Measurements from ENCODE around the gene SLC30A2.

The SLC30A2 gene

DNA sequence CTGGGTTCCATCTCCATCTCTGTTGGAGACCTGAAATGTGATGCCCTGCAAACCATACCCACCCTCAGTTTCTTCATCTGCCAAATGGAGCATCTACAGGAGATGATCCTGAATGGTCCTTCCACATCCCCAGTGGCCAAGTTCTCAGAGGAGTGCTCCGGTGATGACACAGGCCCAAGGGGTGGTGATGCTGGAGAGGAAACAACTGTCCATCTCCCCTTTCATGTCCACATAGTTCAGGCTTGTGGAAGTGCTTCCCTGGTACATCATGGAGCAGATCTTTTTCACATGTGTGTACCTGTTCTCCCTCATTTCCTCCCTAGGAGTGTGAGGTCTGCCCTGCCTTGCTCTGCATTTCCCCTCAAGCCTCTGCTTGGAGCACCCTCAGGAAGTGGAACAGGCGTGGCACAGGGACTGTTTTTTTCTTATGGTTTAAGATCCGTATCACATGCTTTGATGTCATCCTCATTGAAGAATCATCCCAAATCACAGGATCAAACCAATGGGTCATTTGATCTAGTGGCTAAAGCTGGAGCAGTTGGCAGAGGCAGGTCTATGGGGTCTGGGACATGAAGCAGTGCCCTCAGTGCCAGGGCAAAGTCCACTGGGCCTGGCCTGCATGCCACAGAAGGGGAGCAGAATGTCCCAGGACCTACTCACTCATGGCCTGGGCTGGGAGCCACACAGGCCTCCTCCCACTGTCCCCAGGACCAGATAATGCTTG is 29.7 kb upstream of the SLC30A2 start:
- no peaks in the 10 kb centered on the region for H3K9me3 ChIP-seq
- peaks cover 0 to 50% of the 10 kb centered on the region in 2 donors for H3K27me3 ChIP-seq
- H3K4me1 ChIP-seq, result no peaks in the 10 kb centered on the region
- no peak for DNase-seq
- H3K27ac ChIP-seq, result no peak overlapping the region
- intact Hi-C loops (cut with DNase I; ENCODE audit: low total_unique reads), result no loop called here
- no peak overlapping the region for H3K4me3 ChIP-seq
- TF ChIP-seq, protein P1, sequence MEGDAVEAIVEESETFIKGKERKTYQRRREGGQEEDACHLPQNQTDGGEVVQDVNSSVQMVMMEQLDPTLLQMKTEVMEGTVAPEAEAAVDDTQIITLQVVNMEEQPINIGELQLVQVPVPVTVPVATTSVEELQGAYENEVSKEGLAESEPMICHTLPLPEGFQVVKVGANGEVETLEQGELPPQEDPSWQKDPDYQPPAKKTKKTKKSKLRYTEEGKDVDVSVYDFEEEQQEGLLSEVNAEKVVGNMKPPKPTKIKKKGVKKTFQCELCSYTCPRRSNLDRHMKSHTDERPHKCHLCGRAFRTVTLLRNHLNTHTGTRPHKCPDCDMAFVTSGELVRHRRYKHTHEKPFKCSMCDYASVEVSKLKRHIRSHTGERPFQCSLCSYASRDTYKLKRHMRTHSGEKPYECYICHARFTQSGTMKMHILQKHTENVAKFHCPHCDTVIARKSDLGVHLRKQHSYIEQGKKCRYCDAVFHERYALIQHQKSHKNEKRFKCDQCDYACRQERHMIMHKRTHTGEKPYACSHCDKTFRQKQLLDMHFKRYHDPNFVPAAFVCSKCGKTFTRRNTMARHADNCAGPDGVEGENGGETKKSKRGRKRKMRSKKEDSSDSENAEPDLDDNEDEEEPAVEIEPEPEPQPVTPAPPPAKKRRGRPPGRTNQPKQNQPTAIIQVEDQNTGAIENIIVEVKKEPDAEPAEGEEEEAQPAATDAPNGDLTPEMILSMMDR (IDR thresholded peaks at IDR 0.05), result no peak
- H3K36me3 ChIP-seq, result no peaks in the 10 kb centered on the region

DNA sequence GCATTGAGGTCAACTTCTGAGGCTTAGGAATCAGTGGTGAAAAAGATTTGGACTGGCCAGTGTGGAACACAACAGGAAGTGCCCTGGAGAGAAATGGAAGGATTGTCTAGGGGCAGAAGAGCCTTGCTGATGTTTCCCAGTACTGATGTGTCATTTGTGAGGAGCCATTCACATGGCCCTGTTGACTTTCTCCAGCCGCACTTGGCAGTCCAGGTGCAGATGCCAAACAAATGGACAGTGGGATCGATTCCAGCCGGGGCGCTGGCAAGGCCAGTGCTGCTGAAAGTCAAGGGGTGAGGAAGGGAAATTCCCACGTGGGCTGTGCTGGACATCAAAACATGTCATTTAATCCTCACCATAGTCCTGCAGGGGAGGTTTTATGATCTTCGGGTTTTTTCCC is 26.4 kb upstream of the SLC30A2 start:
- Histone ChIP-seq H3K4me3 (no peak overlapping the region), H3K36me3 (no peaks in the 10 kb centered on the region), H3K4me1 (no peaks in the 10 kb centered on the region), H3K9me3 (no peaks in the 10 kb centered on the region), H3K27me3 (peaks cover 0 to 55% of the 10 kb centered on the region in 2 donors), H3K27ac (no peak overlapping the region)
- intact Hi-C loops (cut with DNase I; ENCODE audit: low total_unique reads), result no loop called here
- no peak for DNase-seq
- TF ChIP-seq, protein P1 (IDR thresholded peaks at IDR 0.05), result no peak

DNA sequence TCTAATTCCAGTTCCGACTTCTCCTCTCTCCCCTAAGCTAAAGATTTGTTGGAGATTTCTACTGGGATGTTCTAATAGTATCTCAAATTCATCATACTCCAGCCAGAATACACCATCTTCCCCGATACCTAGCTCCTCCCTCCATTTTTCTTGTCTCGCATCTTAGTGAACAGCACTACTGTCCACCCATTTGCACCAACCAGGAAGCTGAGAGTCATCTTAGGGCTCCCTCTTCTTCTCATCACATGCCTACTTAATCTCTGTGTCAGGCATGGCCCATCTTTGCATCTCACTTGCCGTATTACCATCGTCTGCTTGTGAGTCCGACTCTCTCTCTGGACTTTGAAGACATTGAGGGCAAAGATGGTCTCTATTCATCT is 25.0 kb upstream of the SLC30A2 start:
- DNase-seq, result no peak
- H3K4me3 ChIP-seq, result no peak overlapping the region
- no peaks in the 10 kb centered on the region for H3K4me1 ChIP-seq
- TF ChIP-seq, protein P1 (IDR thresholded peaks at IDR 0.05), result no peak
- intact Hi-C loops (cut with DNase I; ENCODE audit: low total_unique reads), result no loop called here
- H3K9me3 ChIP-seq, result no peaks in the 10 kb centered on the region
- H3K27me3 ChIP-seq, result peaks cover 0 to 54% of the 10 kb centered on the region in 2 donors
- H3K36me3 ChIP-seq, result no peaks in the 10 kb centered on the region
- H3K27ac ChIP-seq, result no peak overlapping the region

DNA sequence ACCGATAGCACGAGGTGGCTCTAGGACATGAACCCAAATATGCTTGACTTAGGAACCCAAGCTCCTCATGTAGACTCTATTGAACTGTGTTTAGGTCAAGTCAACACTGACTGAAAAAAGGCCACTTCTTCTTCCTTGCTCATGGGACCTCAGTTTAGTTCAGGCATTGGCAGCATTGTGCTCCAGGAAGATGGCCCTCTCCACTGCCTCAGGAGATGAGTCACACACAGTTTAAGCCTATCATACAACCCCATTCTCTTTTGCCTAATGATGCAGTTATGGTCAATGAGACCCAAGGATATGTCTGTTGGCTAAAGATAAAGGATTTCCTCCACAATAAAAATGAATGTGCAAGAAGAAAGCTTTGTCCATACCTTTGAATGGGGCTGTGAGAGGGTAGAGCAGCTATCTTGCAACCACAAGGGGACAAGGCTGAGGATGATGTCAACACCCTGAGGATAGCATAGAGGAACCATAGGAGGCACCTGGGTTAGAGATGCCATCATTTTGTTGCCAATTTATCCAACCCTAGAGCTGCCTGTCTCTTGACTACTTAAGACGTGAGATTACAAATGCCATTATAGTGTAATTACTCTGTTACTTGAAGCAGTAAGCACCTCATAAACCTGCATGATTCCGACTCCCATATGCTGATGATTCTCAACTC is 24.5 kb upstream of the SLC30A2 start:
- Histone ChIP-seq H3K27ac (no peak overlapping the region), H3K4me1 (no peaks in the 10 kb centered on the region), H3K27me3 (peaks cover 0 to 53% of the 10 kb centered on the region in 2 donors), H3K9me3 (no peaks in the 10 kb centered on the region), H3K36me3 (no peaks in the 10 kb centered on the region), H3K4me3 (no peak overlapping the region)
- TF ChIP-seq, protein P1 (IDR thresholded peaks at IDR 0.05), result no peak
- no peak for DNase-seq
- intact Hi-C loops (cut with DNase I; ENCODE audit: low total_unique reads), result no loop called here

DNA sequence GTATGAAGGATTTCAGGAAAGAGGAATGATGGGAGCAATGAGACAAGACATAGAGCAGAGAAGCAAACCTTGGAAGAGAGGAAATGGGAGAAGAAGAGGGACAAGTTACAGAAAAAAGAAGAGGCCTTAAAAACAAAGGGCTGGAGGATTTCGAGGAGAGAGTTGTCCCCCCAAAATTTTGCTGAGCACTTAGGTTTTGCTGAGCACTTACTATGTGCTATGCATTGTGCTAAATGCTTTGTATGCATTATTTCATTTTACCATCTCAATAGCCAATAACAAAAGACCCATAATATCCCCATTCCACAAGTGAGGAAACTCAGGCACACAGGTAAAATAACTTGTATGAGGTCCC is 24.0 kb upstream of the SLC30A2 start:
- Histone ChIP-seq H3K4me1 (no peaks in the 10 kb centered on the region), H3K9me3 (no peaks in the 10 kb centered on the region), H3K4me3 (no peak overlapping the region), H3K36me3 (no peaks in the 10 kb centered on the region), H3K27me3 (peaks cover 0 to 52% of the 10 kb centered on the region in 2 donors), H3K27ac (no peak overlapping the region)
- TF ChIP-seq, protein P1 (IDR thresholded peaks at IDR 0.05), result no peak
- no peak for DNase-seq
- intact Hi-C loops (cut with DNase I; ENCODE audit: low total_unique reads), result no loop called here
